HG03442 (cell line): ENCODE data around the gene MCC.

ENCODE experiments used
- ATAC-seq: cut with Tn5 transposase; IDR thresholded peaks from one replicate; pipeline ENCODE4 v1.9.1; 2021; ENCODE audit warnings: mild to moderate bottlenecking, moderate library complexity; ENCODE audit not compliant: unreplicated experiment

MCC gene

GRCh38 chr5:113063927-113064326 is 424.3 kb downstream of the MCC start:
- no peak for ATAC-seq

GRCh38 chr5:113062869-113063508 is 425.3 kb downstream of the MCC start:
- no peak for ATAC-seq

- no peak for ATAC-seq
Measured at GRCh38 chr5:113061846-113062780, 426.1 kb downstream of the MCC start.

- ATAC-seq = no peak
Measured at GRCh38 chr5:113060408-113061025, 427.7 kb downstream of the MCC start.

- no peak for ATAC-seq
Measured at GRCh38 chr5:113059232-113060040, 428.8 kb downstream of the MCC start.

- ATAC-seq = no peak
Measured at GRCh38 chr5:113058706-113059226, 429.5 kb downstream of the MCC start.

- no peak for ATAC-seq
Measured at GRCh38 chr5:113058269-113058668, 430.0 kb downstream of the MCC start.

GRCh38 chr5:113057557-113057984 is 430.7 kb downstream of the MCC start:
- no peak for ATAC-seq

GRCh38 chr5:113056988-113057387 is 431.3 kb downstream of the MCC start:
- ATAC-seq = no peak

GRCh38 chr5:113054899-113055298 is 433.4 kb downstream of the MCC start:
- ATAC-seq = no peak

GRCh38 chr5:113053511-113053995 is 434.7 kb downstream of the MCC start:
- ATAC-seq = no peak

GRCh38 chr5:113052041-113052795 is 436.0 kb downstream of the MCC start:
- no peak for ATAC-seq

GRCh38 chr5:113050721-113051382 is 437.4 kb downstream of the MCC start:
- no peak for ATAC-seq

GRCh38 chr5:113048931-113049330 is 439.3 kb downstream of the MCC start:
- no peak for ATAC-seq

GRCh38 chr5:113047733-113048652 is 440.3 kb downstream of the MCC start:
- ATAC-seq = peak; percentile 82

- ATAC-seq = no peak
Measured at GRCh38 chr5:113047234-113047633, 441.0 kb downstream of the MCC start.

- no peak for ATAC-seq
Measured at GRCh38 chr5:113044776-113045465, 443.3 kb downstream of the MCC start.
